Measurements from ENCODE around the gene RFPL4A.
"Not testable (repeated sequence)": the region's sequence is repeated elsewhere in the genome, so short reads cannot be mapped to it uniquely, and the experiment has no call there.

DNA sequence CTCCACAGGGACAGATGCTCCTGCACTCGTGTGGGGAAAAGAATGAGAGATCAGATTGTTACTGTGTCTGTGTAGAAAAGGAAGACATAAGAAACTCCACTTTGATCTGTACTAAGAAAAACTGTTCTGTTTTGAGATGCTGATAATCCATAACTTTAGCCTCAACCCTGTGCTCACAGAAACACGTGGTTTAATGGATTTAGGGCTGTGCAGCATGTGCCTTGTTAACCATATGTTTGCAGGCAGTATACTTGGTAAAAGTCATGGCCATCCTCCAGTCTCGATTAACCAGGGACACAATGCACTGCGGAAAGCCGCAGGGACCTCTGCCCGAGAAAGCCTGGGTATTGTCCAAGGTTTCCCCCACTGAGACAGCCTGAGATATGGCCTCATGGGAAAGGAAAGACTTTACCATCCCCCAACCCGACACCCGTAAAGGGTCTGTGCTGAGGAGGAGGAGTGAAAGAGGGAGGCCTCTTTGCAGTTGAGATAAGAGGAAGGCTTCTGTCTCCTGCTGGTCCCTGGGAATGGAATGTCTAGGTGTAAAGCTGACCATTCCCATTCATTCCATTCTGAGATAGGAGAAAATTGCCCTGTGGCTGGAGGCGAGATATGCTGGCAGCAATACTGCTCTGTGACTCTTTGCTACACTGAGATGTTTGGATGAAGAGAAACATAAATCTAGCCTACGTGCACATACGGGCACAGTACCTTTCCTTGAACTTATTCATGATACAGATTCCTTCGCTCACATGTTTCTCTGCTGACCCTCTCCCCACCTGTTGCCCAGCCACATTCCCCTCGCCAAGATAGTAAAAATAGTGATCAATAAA lies 40.8 kb upstream of the RFPL4A start:
- not testable (repeated sequence) for TF ChIP-seq FOXP2 (optimal IDR thresholded peaks at IDR 0.05; ENCODE audit: control extremely low read depth, extremely low read length, insufficient read depth); POLR2AphosphoS5 (IDR thresholded peaks at IDR 0.05; ENCODE audit: borderline replicate concordance, low read depth, low read length); EZH2 (IDR thresholded peaks at IDR 0.05)

Measured in SK-N-MC (cell line).